GM12878 (cell line): ENCODE data around the gene DPEP1.
A peak's percentile ranks its signal among the peaks of the same experiment; 100 is the strongest.

Source experiments
- BRCA1 ChIP-seq: IDR thresholded peaks from 2 replicates; pipeline ENCODE4 v1.6.1; 2011; ENCODE audit warnings: low read depth, low read length, improper control_type of control experiment
- CTCF ChIP-seq, 3 experiments: IDR thresholded peaks in 2 of 3; conservative IDR thresholded peaks in 1 of 3; 2 replicates each; pipeline ENCODE4 v1.5.1; 2011; ENCODE audit warnings: low read depth in 3 of 3, low read length in 3 of 3, mild to moderate bottlenecking in 3 of 3, control low read depth in 2 of 3, moderate library complexity in 2 of 3, inconsistent platforms in 1 of 3, mixed read lengths in 1 of 3; ENCODE audit not compliant: control insufficient read depth in 2 of 3, insufficient read depth in 1 of 3; ENCODE audit errors: extremely low read depth in 1 of 3
- EP300 ChIP-seq, 2 experiments: fragments of 150-350 bp in 1 of 2; IDR thresholded peaks; 2 replicates each; pipeline ENCODE4 v1.6.1; 2011 to 2012; ENCODE audit warnings: low read depth in 2 of 2, low read length in 2 of 2, borderline replicate concordance in 1 of 2, improper control_type of control experiment in 1 of 2, inconsistent platforms in 1 of 2; ENCODE audit not compliant: control insufficient read depth in 1 of 2
- MTA2 ChIP-seq: fragments of 450-650 bp; IDR thresholded peaks from 2 replicates; pipeline ENCODE4 v1.6.1; 2016; ENCODE audit warnings: low read depth, mild to moderate bottlenecking, moderate library complexity
- PML ChIP-seq: IDR thresholded peaks from 2 replicates; pipeline ENCODE4 v1.6.1; 2012; ENCODE audit warnings: low read length, inconsistent platforms
- POLR2A ChIP-seq: IDR thresholded peaks from 2 replicates; pipeline ENCODE4 v1.6.1; 2011; ENCODE audit warnings: low read depth, mild to moderate bottlenecking, low read length
- POLR2AphosphoS2 ChIP-seq: IDR thresholded peaks from 2 replicates; pipeline ENCODE4 v1.6.1; 2011; ENCODE audit warnings: low read depth, mild to moderate bottlenecking, low read length, improper control_type of control experiment, moderate library complexity
- POU2F2 ChIP-seq: IDR thresholded peaks from 3 replicates; pipeline ENCODE4 v1.6.1; 2011; ENCODE audit warnings: low read depth, mild to moderate bottlenecking, low read length, borderline replicate concordance
- SMAD5 ChIP-seq: IDR thresholded peaks from 2 replicates; pipeline ENCODE4 v1.6.1; 2016; ENCODE audit warnings: antibody characterized with exemption, low read depth
- SP1 ChIP-seq: IDR thresholded peaks from one replicate; pipeline ENCODE4 v1.6.1; 2011; ENCODE audit warnings: low read depth, low read length
- ZNF274 ChIP-seq: IDR thresholded peaks from one replicate; pipeline ENCODE4 v1.8.0; 2011; ENCODE audit not compliant: insufficient read length, insufficient read depth

DNA sequence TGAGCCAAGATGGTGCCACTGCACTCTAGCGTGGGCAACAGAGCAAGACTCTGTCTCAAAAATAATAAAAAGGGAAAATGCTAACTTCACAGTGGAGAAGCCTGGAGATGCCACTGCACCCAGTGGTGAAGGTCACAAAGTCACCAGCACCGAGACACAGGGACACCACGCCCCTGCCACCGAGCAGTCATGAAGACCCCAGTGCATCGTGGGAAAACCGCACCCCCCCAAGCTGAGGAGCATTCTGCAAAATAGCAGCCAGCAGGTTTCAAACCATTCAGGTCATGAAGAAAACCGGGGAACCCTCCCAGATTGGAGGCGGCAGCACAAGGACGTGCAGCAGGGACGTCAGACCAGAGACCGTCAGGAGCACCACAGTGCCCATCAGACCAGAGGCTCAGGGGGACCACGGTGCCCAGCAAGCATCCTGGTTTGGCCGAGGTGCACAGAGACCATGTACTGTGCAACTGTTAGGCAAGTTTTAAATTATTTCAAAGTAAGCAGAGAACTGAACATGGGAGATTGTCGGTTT lies 30.4 kb downstream of the DPEP1 start:
- TF ChIP-seq POLR2AphosphoS2 (no peak), ZNF274 (no peak), MTA2 (no peak), POLR2A (0 out of 2 replicates have a peak, but pooled peaks have one; percentile 25), EP300 (IDR thresholded peaks at IDR 0.05; ENCODE audit: borderline replicate concordance in 1 of 2, control insufficient read depth in 1 of 2, low read depth in 2 of 2, low read length in 2 of 2) (no peak), CTCF (IDR thresholded peaks at IDR 0.05 in 2 of 3, conservative IDR thresholded peaks at IDR 0.05 in 1 of 3; ENCODE audit: control insufficient read depth in 2 of 3, extremely low read depth in 1 of 3, insufficient read depth in 1 of 3, low read depth in 3 of 3, low read length in 3 of 3) (no peak), BRCA1 (no peak), SP1 (no peak), PML (no peak), SMAD5 (no peak), POU2F2 (no peak)
